Measurements from ENCODE around the gene POLL. TPM values are rescaled to one million over a fixed set of nuclear protein-coding genes. Genes with fewer than 3 reads are reported as not detected.

The POLL gene
- total RNA-seq, 4 donors from 2014 or later: 21.6 to 28.8 (median 24.4) TPM

GRCh38 chr10:101564490-101564991 is 23.5 kb downstream of the POLL start:
- Histone ChIP-seq H3K4me3 (no peak overlapping the region), H3K36me3 (no peaks in the 10 kb centered on the region), H3K9me3 (no peaks in the 10 kb centered on the region), H3K27ac (no peak overlapping the region), H3K4me1 (peaks cover 0 to 14% (median 9%) of the 10 kb centered on the region in 3 donors), H3K27me3 (peaks cover 99% of the 10 kb centered on the region)
- no peak for TF ChIP-seq EP300 (IDR thresholded peaks at IDR 0.05)
- WGBS, 2 donors (ENCODE audit: low coverage in 1 of 2): 84% methylated on average over 8 of the region's 15 CpGs; no CpG with 5 or more reads in 1 of the 2 donors
- no peak for ATAC-seq

GRCh38 chr10:101563497-101564040 is 24.5 kb downstream of the POLL start:
- H3K36me3 ChIP-seq: no peaks in the 10 kb centered on the region
- H3K9me3 ChIP-seq: no peaks in the 10 kb centered on the region
- no peak overlapping the region for H3K27ac ChIP-seq
- H3K4me1 ChIP-seq: peaks cover 0 to 10% (median 7%) of the 10 kb centered on the region in 3 donors
- peaks cover 89% of the 10 kb centered on the region for H3K27me3 ChIP-seq
- TF ChIP-seq POLR2AphosphoS5 (IDR thresholded peaks at IDR 0.05) (no peak), POLR2A (IDR thresholded peaks at IDR 0.05) (no peak), EP300 (IDR thresholded peaks at IDR 0.05) (no peak), CTCF (IDR thresholded peaks at IDR 0.05) (no peak)
- H3K4me3 ChIP-seq: no peak overlapping the region
- ATAC-seq: no peak
- WGBS, 2 donors (ENCODE audit: low coverage in 1 of 2): 50 to 61% methylated on average over 2 to 5 of the region's 11 CpGs

- TF ChIP-seq CTCF (IDR thresholded peaks at IDR 0.05) (no peak), POLR2AphosphoS5 (IDR thresholded peaks at IDR 0.05) (no peak), POLR2A (IDR thresholded peaks at IDR 0.05) (no peak), EP300 (IDR thresholded peaks at IDR 0.05) (no peak)
- no peak overlapping the region for H3K4me3 ChIP-seq
- peaks cover 0 to 10% (median 7%) of the 10 kb centered on the region in 3 donors for H3K4me1 ChIP-seq
- no peak overlapping the region for H3K27ac ChIP-seq
- WGBS, 2 donors (ENCODE audit: low coverage in 1 of 2): 67% methylated on average over 1 to 2 of the region's 3 CpGs
- no peak for ATAC-seq
- no peaks in the 10 kb centered on the region for H3K9me3 ChIP-seq
- peaks cover 83% of the 10 kb centered on the region for H3K27me3 ChIP-seq
- no peaks in the 10 kb centered on the region for H3K36me3 ChIP-seq
Observed at GRCh38 chr10:101563007-101563406, 25.1 kb downstream of the POLL start.

GRCh38 chr10:101562231-101562630 is 25.8 kb downstream of the POLL start:
- TF ChIP-seq CTCF (IDR thresholded peaks at IDR 0.05) (no peak), POLR2A (IDR thresholded peaks at IDR 0.05) (no peak), EP300 (IDR thresholded peaks at IDR 0.05) (no peak)
- H3K4me3 ChIP-seq: no peak overlapping the region
- H3K27me3 ChIP-seq: peaks cover 75% of the 10 kb centered on the region
- no peaks in the 10 kb centered on the region for H3K36me3 ChIP-seq
- peaks cover 0 to 10% (median 7%) of the 10 kb centered on the region in 3 donors for H3K4me1 ChIP-seq
- no peaks in the 10 kb centered on the region for H3K9me3 ChIP-seq
- 75 to 100% methylated on average over 1 to 2 of the region's 5 CpGs for WGBS, 2 donors (ENCODE audit: low coverage in 1 of 2)
- H3K27ac ChIP-seq: no peak overlapping the region
- no peak for ATAC-seq

GRCh38 chr10:101561068-101561915 is 26.8 kb downstream of the POLL start:
- no peak overlapping the region for H3K27ac ChIP-seq
- H3K9me3 ChIP-seq: no peaks in the 10 kb centered on the region
- TF ChIP-seq POLR2A (IDR thresholded peaks at IDR 0.05): no peak
- TF ChIP-seq POLR2AphosphoS5 (IDR thresholded peaks at IDR 0.05): no peak
- TF ChIP-seq CTCF (IDR thresholded peaks at IDR 0.05): no peak
- TF ChIP-seq EP300 (IDR thresholded peaks at IDR 0.05): no peak
- no peaks in the 10 kb centered on the region for H3K36me3 ChIP-seq
- ATAC-seq: no peak
- whole genome bisulfite sequencing, 2 donors (ENCODE audit: low coverage in 1 of 2): 100% methylated on average over 1 of the region's 15 CpGs; no CpG with 5 or more reads in 1 of the 2 donors
- H3K27me3 ChIP-seq: peaks cover 66% of the 10 kb centered on the region
- H3K4me3 ChIP-seq: no peak overlapping the region
- H3K4me1 ChIP-seq: peaks cover 0 to 4% (median 2%) of the 10 kb centered on the region in 3 donors
